ENCODE data around the gene BCL11B. TPM values are rescaled to one million over a fixed set of nuclear protein-coding genes. Genes with fewer than 3 reads are reported as not detected.

BCL11B gene
- total and polyA plus RNA-seq, 2 donors (not counting 1 experiment from before 2014, with no cell fraction given), result 0.33 to 0.42 TPM

GRCh38 chr14:99124482-99125105 lies 147.4 kb downstream of the BCL11B start:
- no peak overlapping the region for H2AFZ ChIP-seq (ENCODE audit: insufficient read depth, low read depth, low read length, poor library complexity, severe bottlenecking)
- no peak overlapping the region for H3K9ac ChIP-seq (ENCODE audit: low read length)
- no peak overlapping the region for H3K27ac Mint-ChIP-seq
- no peaks in the 10 kb centered on the region for H3K79me2 ChIP-seq (ENCODE audit: control insufficient read depth, insufficient read depth, low read length)
- H3K9me3 ChIP-seq (ENCODE audit: control extremely low read depth in 1 of 3, control insufficient read depth in 2 of 3, insufficient read depth in 1 of 3, low read length in 2 of 3), result peaks cover 0 to 38% (median 0%) of the 10 kb centered on the region in 3 donors
- CTCF ChIA-PET, result no interaction called here
- DNase-seq (no peak), ATAC-seq (ENCODE audit: low read depth) (no peak)
- no peaks in the 10 kb centered on the region for H3K4me1 Mint-ChIP-seq
- no peaks in the 10 kb centered on the region for H3K4me1 ChIP-seq (ENCODE audit: control insufficient read depth in 2 of 2, insufficient read depth in 2 of 2, low read length in 2 of 2)
- WGBS (ENCODE audit: insufficient coverage), result 72% methylated on average over 6 of the region's 10 CpGs
- no peak overlapping the region for H3K4me3 ChIP-seq (ENCODE audit: control extremely low read depth in 1 of 5, extremely low read depth in 1 of 5, insufficient read depth in 1 of 5, low read depth in 2 of 5, low read length in 4 of 5)
- H3K36me3 ChIP-seq (replicated peaks in 1 of 2; ENCODE audit: control extremely low read depth in 1 of 2, control insufficient read depth in 1 of 2, extremely low read depth in 1 of 2, insufficient read depth in 2 of 2, low read length in 1 of 2), result no peaks in the 10 kb centered on the region
- H3K27me3 Mint-ChIP-seq, result no peaks in the 10 kb centered on the region
- TF ChIP-seq CTCF (IDR thresholded peaks at IDR 0.05), result no peak
- no peak for TF ChIP-seq EZH2 (IDR thresholded peaks at IDR 0.05; ENCODE audit: borderline replicate concordance, insufficient read depth, low read depth, low read length, poor library complexity, severe bottlenecking)
- no peak overlapping the region for H3K4me2 ChIP-seq (replicated peaks; ENCODE audit: low read depth, low read length, poor library complexity, severe bottlenecking)
- POLR2A ChIA-PET, result no interaction called here
- no peak overlapping the region for H3K27ac ChIP-seq (ENCODE audit: low read length in 2 of 2)
- no peaks in the 10 kb centered on the region for H4K20me1 ChIP-seq (ENCODE audit: control insufficient read depth, insufficient read depth, low read length, poor library complexity, severe bottlenecking)
- no peaks in the 10 kb centered on the region for H3K27me3 ChIP-seq (replicated peaks in 1 of 4; ENCODE audit: control extremely low read depth in 1 of 4, control insufficient read depth in 3 of 4, insufficient read depth in 4 of 4, low read length in 3 of 4)
- intact Hi-C loops (cut with micrococcal nuclease), result no loop called here
- no peak overlapping the region for H3K4me3 Mint-ChIP-seq
- peaks cover 2% of the 10 kb centered on the region for H3K9me3 Mint-ChIP-seq (ENCODE audit: insufficient read depth)

- Histone ChIP-seq H2AFZ (ENCODE audit: insufficient read depth, low read depth, low read length, poor library complexity, severe bottlenecking) (no peak overlapping the region), H3K79me2 (ENCODE audit: control insufficient read depth, insufficient read depth, low read length) (no peaks in the 10 kb centered on the region), H3K4me1 (ENCODE audit: control insufficient read depth in 2 of 2, insufficient read depth in 2 of 2, low read length in 2 of 2) (no peaks in the 10 kb centered on the region), H3K9ac (ENCODE audit: low read length) (no peak overlapping the region), H3K27ac (ENCODE audit: low read length in 2 of 2) (no peak overlapping the region), H4K20me1 (ENCODE audit: control insufficient read depth, insufficient read depth, low read length, poor library complexity, severe bottlenecking) (no peaks in the 10 kb centered on the region), H3K36me3 (replicated peaks in 1 of 2; ENCODE audit: control extremely low read depth in 1 of 2, control insufficient read depth in 1 of 2, extremely low read depth in 1 of 2, insufficient read depth in 2 of 2, low read length in 1 of 2) (no peaks in the 10 kb centered on the region), H3K9me3 (ENCODE audit: control extremely low read depth in 1 of 3, control insufficient read depth in 2 of 3, insufficient read depth in 1 of 3, low read length in 2 of 3) (peaks cover 0 to 43% (median 0%) of the 10 kb centered on the region in 3 donors), H3K4me2 (replicated peaks; ENCODE audit: low read depth, low read length, poor library complexity, severe bottlenecking) (no peak overlapping the region), H3K27me3 (replicated peaks in 1 of 4; ENCODE audit: control extremely low read depth in 1 of 4, control insufficient read depth in 3 of 4, insufficient read depth in 4 of 4, low read length in 3 of 4) (peaks cover 0 to 3% (median 0%) of the 10 kb centered on the region in 4 experiments), H3K4me3 (ENCODE audit: control extremely low read depth in 1 of 5, extremely low read depth in 1 of 5, insufficient read depth in 1 of 5, low read depth in 2 of 5, low read length in 4 of 5) (no peak overlapping the region)
- intact Hi-C loops (cut with micrococcal nuclease), result no loop called here
- Mint-ChIP-seq H3K27me3 (peaks cover 3% of the 10 kb centered on the region), H3K27ac (no peak overlapping the region), H3K4me1 (no peaks in the 10 kb centered on the region), H3K4me3 (no peak overlapping the region), H3K9me3 (ENCODE audit: insufficient read depth) (peaks cover 2% of the 10 kb centered on the region)
- ChIA-PET CTCF (no interaction called here), POLR2A (no interaction called here)
- ATAC-seq (ENCODE audit: low read depth) (no peak), DNase-seq (no peak)
- TF ChIP-seq EZH2 (IDR thresholded peaks at IDR 0.05; ENCODE audit: borderline replicate concordance, insufficient read depth, low read depth, low read length, poor library complexity, severe bottlenecking), result no peak
- TF ChIP-seq CTCF (IDR thresholded peaks at IDR 0.05), result no peak
- 100% methylated on average over 3 of the region's 9 CpGs for WGBS (ENCODE audit: insufficient coverage)
Measured at GRCh38 chr14:99123208-99123870, 148.7 kb downstream of the BCL11B start.
